T-cell (primary cell): ENCODE measurements around the gene CCL3. TPM values are rescaled to one million over a fixed set of nuclear protein-coding genes. Genes with fewer than 3 reads are reported as not detected.
"Not testable (repeated sequence)": the region's sequence is repeated elsewhere in the genome, so short reads cannot be mapped to it uniquely, and the experiment has no call there.

Source experiments
- ATAC-seq, 4 experiments: fragments of 200-7000 bp in 3 of 4; fragments of 150-1000 bp in 1 of 4; cut with Tn5 transposase; replicated peaks in 1 of 4; 1 replicate in 3 of 4; 2 replicates in 1 of 4; pipeline ENCODE4 v1.10.0; 2021; ENCODE audit warnings: moderate library complexity in 3 of 4, mild to moderate bottlenecking in 2 of 4, moderate number of reproducible peaks in 1 of 4
- CTCF ChIA-PET, 2 donors: fragments of 300-600 bp; sonication (Branson Sonifier 250); formaldehyde crosslinking; loops; one replicate each; lab custom pipeline; 2022; ENCODE audit warnings: antibody characterized with exemption in 2 of 2; lab: Charles Lee
- POLR2A ChIA-PET, 2 donors: fragments of 300-600 bp; sonication (Branson Sonifier 250); formaldehyde crosslinking; loops; one replicate each; lab custom pipeline; 2022; ENCODE audit warnings: antibody characterized with exemption in 2 of 2; lab: Charles Lee
- DNase-seq, 35 experiments: peaks; one replicate each; pipeline versions ENCODE4 v3.0.0 to v3.0.0-alpha.2; 2013 to 2023
- H3K27ac ChIP-seq: one replicate; pipeline ENCODE4 v1.5.1; 2013; ENCODE audit warnings: low read length
- H3K27me3 ChIP-seq, 2 experiments: replicated peaks in 1 of 2; 1 replicate in 1 of 2; 2 replicates in 1 of 2; pipeline versions ENCODE4 v1.6.1 to v1.7.0; 2013; ENCODE audit warnings: low read length in 1 of 2, mixed read lengths in 1 of 2; ENCODE audit not compliant: control insufficient read depth in 2 of 2, insufficient read depth in 2 of 2; ENCODE audit errors: extremely low read depth in 1 of 2
- H3K36me3 ChIP-seq, 2 donors: 1 replicate in 1 of 2; 2 replicates in 1 of 2; pipeline versions ENCODE4 v1.6.1 to v1.7.0; 2013; ENCODE audit warnings: low read length in 1 of 2; ENCODE audit not compliant: control insufficient read depth in 2 of 2, insufficient read depth in 1 of 2; ENCODE audit errors: extremely low read depth in 1 of 2
- H3K4me1 ChIP-seq, 2 experiments: 1 replicate in 1 of 2; 2 replicates in 1 of 2; pipeline versions ENCODE4 v1.6.1 to v1.7.0; 2013; ENCODE audit warnings: low read length in 2 of 2, mixed read lengths in 1 of 2; ENCODE audit not compliant: insufficient read depth in 2 of 2, control insufficient read depth in 1 of 2; ENCODE audit errors: extremely low read depth in 1 of 2
- H3K4me3 ChIP-seq, 2 donors: 1 replicate in 1 of 2; 2 replicates in 1 of 2; pipeline versions ENCODE4 v1.5.1 to v1.7.0; 2013; ENCODE audit warnings: mild to moderate bottlenecking in 2 of 2, low read length in 1 of 2, moderate library complexity in 1 of 2; ENCODE audit not compliant: control insufficient read depth in 1 of 2; ENCODE audit errors: extremely low read depth in 1 of 2
- H3K9me3 ChIP-seq: 2 replicates; pipeline ENCODE4 v1.7.0; 2013
- H3K27ac Mint-ChIP-seq, 2 donors: one replicate each; pipeline ENCODE4 v1.8.0; 2020 to 2021; ENCODE audit warnings: mild to moderate bottlenecking in 2 of 2, mixed read lengths in 2 of 2
- H3K27me3 Mint-ChIP-seq, 2 donors: one replicate each; pipeline ENCODE4 v1.8.0; 2021 to 2022; ENCODE audit warnings: mixed read lengths in 2 of 2
- H3K36me3 Mint-ChIP-seq: one replicate; pipeline ENCODE4 v1.8.0; 2021; ENCODE audit warnings: mixed read lengths
- H3K4me1 Mint-ChIP-seq, 3 donors: one replicate each; pipeline ENCODE4 v1.8.0; 2020 to 2022; ENCODE audit warnings: mixed read lengths in 3 of 3, mild to moderate bottlenecking in 1 of 3
- H3K4me3 Mint-ChIP-seq, 3 donors: one replicate each; pipeline ENCODE4 v1.8.0; 2020 to 2022; ENCODE audit warnings: mild to moderate bottlenecking in 3 of 3, mixed read lengths in 3 of 3, moderate library complexity in 3 of 3
- H3K9me3 Mint-ChIP-seq, 3 donors: one replicate each; pipeline ENCODE4 v1.8.0; 2020 to 2022; ENCODE audit warnings: mixed read lengths in 3 of 3
- WGBS: methylation state at CpG from one replicate; pipeline ENCODE4 v1.1.5; 2013; ENCODE audit warnings: missing lambda C conversion rate; ENCODE audit not compliant: insufficient coverage; 5-methylcytosine and 5-hydroxymethylcytosine counted together
- total RNA-seq, 35 experiments: library from RNA in 6 of 35; stranded (reverse) in 6 of 35; fragments of 120-200 nt in 1 of 35; gene quantifications; one replicate each; pipeline versions ENCODE4 v1.2.1 to v1.2.4 and lab custom pipeline; 2013 to 2026

CCL3 gene
- total RNA-seq, 5 donors from 2014 or later (not counting 1 experiment from before 2014, with no cell fraction given): 2.0 to 6.0 (median 4.8) TPM

GRCh38 chr17:36086791-36087190 lies 3.2 kb downstream of the CCL3 start:
- peaks cover 0 to 56% of the 10 kb centered on the region in 2 experiments for H3K4me1 ChIP-seq
- 100% methylated on average over 1 of the region's 1 CpG for WGBS
- ChIA-PET POLR2A (no interaction called here), CTCF (interaction anchor here in 1 of 2 donors (0.9 kb wide), 1 partner anchor 14 kb away, joined by 3 read pairs; no protein-coding TSS in a partner anchor)
- H3K27me3 ChIP-seq: peaks cover 0 to 5% of the 10 kb centered on the region in 2 experiments
- no peak overlapping the region for H3K4me3 Mint-ChIP-seq
- H3K36me3 Mint-ChIP-seq: no peaks in the 10 kb centered on the region
- peaks cover 19 to 65% (median 29%) of the 10 kb centered on the region in 3 donors for H3K4me1 Mint-ChIP-seq
- H3K27me3 Mint-ChIP-seq: peaks cover 22% of the 10 kb centered on the region in 2 donors
- no peaks in the 10 kb centered on the region for H3K9me3 Mint-ChIP-seq
- DNase-seq: no peak
- H3K27ac ChIP-seq: no peak overlapping the region
- H3K4me3 ChIP-seq: no peak overlapping the region
- no peak overlapping the region for H3K27ac Mint-ChIP-seq
- no peaks in the 10 kb centered on the region for H3K36me3 ChIP-seq
- ATAC-seq: no peak
- no peaks in the 10 kb centered on the region for H3K9me3 ChIP-seq

DNA sequence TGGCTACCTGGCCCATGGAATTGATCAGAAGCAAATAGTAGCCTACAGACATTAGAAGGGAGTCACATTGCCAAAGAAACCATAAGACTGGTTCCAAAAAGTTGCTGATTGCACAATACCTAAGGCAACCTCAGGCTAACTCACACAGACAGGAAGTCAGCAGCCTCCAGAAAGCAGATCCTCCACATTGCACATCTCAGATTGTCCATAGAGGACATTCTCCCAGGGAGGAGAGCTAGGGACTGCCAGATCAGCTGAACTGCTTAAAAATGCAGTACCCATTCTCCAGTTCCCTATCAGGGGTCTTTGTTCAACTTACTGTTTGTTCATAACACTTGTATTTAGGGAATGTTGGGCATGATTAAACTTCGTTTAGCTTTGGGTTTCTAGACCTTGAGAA lies 4.2 kb downstream of the CCL3 start:
- H3K4me3 ChIP-seq: no peak overlapping the region
- POLR2A ChIA-PET: no interaction called here
- no peak overlapping the region for H3K27ac ChIP-seq
- CTCF ChIA-PET: interaction anchor here in 1 of 2 donors (0.5 kb wide), 1 partner anchor 237 kb away, joined by 3 read pairs; no protein-coding TSS in a partner anchor
- no CpG with 5 or more reads among the region's 1 CpG for WGBS
- Mint-ChIP-seq H3K9me3 (no peaks in the 10 kb centered on the region), H3K4me1 (peaks cover 19 to 66% (median 30%) of the 10 kb centered on the region in 3 donors), H3K4me3 (no peak overlapping the region), H3K36me3 (no peaks in the 10 kb centered on the region), H3K27me3 (peaks cover 22 to 25% of the 10 kb centered on the region in 2 donors), H3K27ac (peak overlapping the region in 1 of 2 donors; percentile 43)
- no peaks in the 10 kb centered on the region for H3K9me3 ChIP-seq
- ATAC-seq (no peak), DNase-seq (no peak)
- no peaks in the 10 kb centered on the region for H3K36me3 ChIP-seq
- peaks cover 0 to 5% of the 10 kb centered on the region in 2 experiments for H3K27me3 ChIP-seq
- peaks cover 0 to 65% of the 10 kb centered on the region in 2 experiments for H3K4me1 ChIP-seq

- H3K27ac Mint-ChIP-seq: peak overlapping the region in 1 of 2 donors; percentile 83
- H3K36me3 Mint-ChIP-seq, ATAC-seq, H3K9me3 ChIP-seq, H3K9me3 Mint-ChIP-seq, H3K27me3 ChIP-seq, CTCF ChIA-PET, POLR2A ChIA-PET, H3K4me3 Mint-ChIP-seq, H3K36me3 ChIP-seq, H3K4me3 ChIP-seq, DNase-seq: not testable (repeated sequence)
- Histone ChIP-seq H3K27ac (peak overlapping the region; percentile 34), H3K4me1 (peaks cover 0 to 55% of the 10 kb centered on the region in 2 experiments)
- H3K4me1 Mint-ChIP-seq: peaks cover 10 to 49% (median 23%) of the 10 kb centered on the region in 3 donors
- no CpG with 5 or more reads among the region's 2 CpGs for WGBS
- peaks cover 10 to 11% of the 10 kb centered on the region in 2 donors for H3K27me3 Mint-ChIP-seq
These were observed 6.3 kb downstream of the CCL3 start for GRCh38 chr17:36083691-36084090.

- DNase-seq (peak in 33 of 35 experiments; percentile 12 to 79 (median 53)), ATAC-seq (peak; percentile 69 to 87 (median 76))
- H3K9me3 Mint-ChIP-seq, H3K27me3 ChIP-seq, H3K36me3 ChIP-seq, H3K27me3 Mint-ChIP-seq, H3K36me3 Mint-ChIP-seq, POLR2A ChIA-PET, H3K4me3 ChIP-seq, H3K9me3 ChIP-seq: not testable (repeated sequence)
- WGBS: 20% methylated on average over 5 of the region's 8 CpGs
- peaks cover 0 to 51% of the 10 kb centered on the region in 2 experiments for H3K4me1 ChIP-seq
- H3K4me1 Mint-ChIP-seq: peaks cover 10 to 45% (median 21%) of the 10 kb centered on the region in 3 donors
- peak overlapping the region; percentile 21 to 55 (median 36) for H3K4me3 Mint-ChIP-seq
- peak overlapping the region; percentile 90 to 91 for H3K27ac Mint-ChIP-seq
- H3K27ac ChIP-seq: peak overlapping the region; percentile 92
- CTCF ChIA-PET: interaction anchor here in 1 of 2 donors (0.7 to 1.3 kb wide), 2 partner anchors 11 to 21 kb away, joined by 3 to 8 read pairs; no protein-coding TSS in a partner anchor
These were observed 7.3 kb downstream of the CCL3 start for GRCh38 chr17:36082482-36083120.

DNA sequence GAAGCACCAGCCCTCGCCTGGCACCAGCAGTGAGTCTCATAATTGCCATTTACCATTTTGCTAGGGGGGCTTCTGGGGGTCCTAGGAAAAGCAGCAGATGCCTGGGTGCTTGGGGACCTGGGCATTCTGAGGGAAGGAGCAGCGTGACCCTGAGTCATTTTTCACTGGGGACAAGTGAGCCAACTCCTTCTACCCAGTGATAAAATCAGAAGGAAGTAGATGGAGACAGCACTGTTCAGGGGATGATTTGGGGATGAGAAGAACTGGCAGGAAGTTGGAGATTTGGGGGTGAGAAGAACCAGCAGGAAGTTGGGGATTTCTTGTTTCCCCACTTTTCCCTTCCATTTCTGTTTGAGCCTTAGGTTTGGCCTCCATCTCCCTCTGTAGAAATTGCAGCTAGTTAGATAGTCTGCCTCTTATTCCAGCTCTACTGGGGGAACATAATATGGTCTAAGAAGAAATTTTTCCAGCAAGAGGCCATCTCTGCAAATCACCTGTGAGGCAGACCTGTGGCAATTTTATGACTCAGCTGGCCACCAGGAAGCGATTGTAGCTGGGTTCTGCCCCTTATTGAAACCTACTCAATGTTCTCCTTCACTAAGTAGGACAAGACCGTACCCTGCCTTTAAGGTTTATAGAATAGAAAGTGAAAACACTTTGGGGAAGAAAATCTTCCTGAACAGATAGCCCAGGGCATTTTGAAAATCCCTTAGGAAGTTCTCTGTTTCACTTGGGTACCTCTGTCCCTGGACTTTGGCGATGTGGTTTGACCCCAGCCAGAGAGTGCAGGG lies 8.1 kb downstream of the CCL3 start:
- H3K36me3 Mint-ChIP-seq, POLR2A ChIA-PET, H3K9me3 ChIP-seq, H3K9me3 Mint-ChIP-seq, H3K36me3 ChIP-seq, H3K27me3 Mint-ChIP-seq, H3K4me3 ChIP-seq, H3K27me3 ChIP-seq, DNase-seq: not testable (repeated sequence)
- peak overlapping the region; percentile 90 to 91 for H3K27ac Mint-ChIP-seq
- Histone ChIP-seq H3K4me1 (peaks cover 0 to 51% of the 10 kb centered on the region in 2 experiments), H3K27ac (peak overlapping the region; percentile 92)
- peaks cover 10 to 45% (median 21%) of the 10 kb centered on the region in 3 donors for H3K4me1 Mint-ChIP-seq
- ATAC-seq: peak in 3 of 4 experiments; percentile 13 to 24 (median 14)
- H3K4me3 Mint-ChIP-seq: peak overlapping the region in 2 of 3 donors; percentile 36 to 55
- WGBS: 60% methylated on average over 1 of the region's 5 CpGs
- CTCF ChIA-PET: interaction anchor here in 1 of 2 donors (1.3 kb wide), 1 partner anchor 10 kb away, joined by 8 read pairs; no protein-coding TSS in a partner anchor

GRCh38 chr17:36074365-36074764 lies 15.6 kb downstream of the CCL3 start:
- DNase-seq: no peak
- no peak overlapping the region for H3K27ac Mint-ChIP-seq
- POLR2A ChIA-PET: interaction anchor here in 1 of 2 donors (0.6 kb wide), 1 partner anchor 53 kb away, joined by 3 read pairs; no protein-coding TSS in a partner anchor
- peaks cover 2 to 9% (median 4%) of the 10 kb centered on the region in 3 donors for H3K9me3 Mint-ChIP-seq
- WGBS: no CpG with 5 or more reads among the region's 1 CpG
- Histone ChIP-seq H3K27me3 (no peaks in the 10 kb centered on the region), H3K4me1 (peaks cover 0 to 35% of the 10 kb centered on the region in 2 experiments), H3K9me3 (no peaks in the 10 kb centered on the region), H3K36me3 (no peaks in the 10 kb centered on the region), H3K27ac (peak overlapping the region; percentile 10), H3K4me3 (no peak overlapping the region)
- no peaks in the 10 kb centered on the region for H3K36me3 Mint-ChIP-seq
- no peak overlapping the region for H3K4me3 Mint-ChIP-seq
- no peak for ATAC-seq
- peaks cover 4 to 6% of the 10 kb centered on the region in 2 donors for H3K27me3 Mint-ChIP-seq
- H3K4me1 Mint-ChIP-seq: peaks cover 5 to 7% (median 6%) of the 10 kb centered on the region in 3 donors
- CTCF ChIA-PET: interaction anchor here in 1 of 2 donors (1.1 to 1.6 kb wide), 2 partner anchors 74 to 99 kb away, joined by 4 read pairs; no protein-coding TSS in a partner anchor
